ENCODE measurements around the gene KATNIP.

The KATNIP gene

DNA sequence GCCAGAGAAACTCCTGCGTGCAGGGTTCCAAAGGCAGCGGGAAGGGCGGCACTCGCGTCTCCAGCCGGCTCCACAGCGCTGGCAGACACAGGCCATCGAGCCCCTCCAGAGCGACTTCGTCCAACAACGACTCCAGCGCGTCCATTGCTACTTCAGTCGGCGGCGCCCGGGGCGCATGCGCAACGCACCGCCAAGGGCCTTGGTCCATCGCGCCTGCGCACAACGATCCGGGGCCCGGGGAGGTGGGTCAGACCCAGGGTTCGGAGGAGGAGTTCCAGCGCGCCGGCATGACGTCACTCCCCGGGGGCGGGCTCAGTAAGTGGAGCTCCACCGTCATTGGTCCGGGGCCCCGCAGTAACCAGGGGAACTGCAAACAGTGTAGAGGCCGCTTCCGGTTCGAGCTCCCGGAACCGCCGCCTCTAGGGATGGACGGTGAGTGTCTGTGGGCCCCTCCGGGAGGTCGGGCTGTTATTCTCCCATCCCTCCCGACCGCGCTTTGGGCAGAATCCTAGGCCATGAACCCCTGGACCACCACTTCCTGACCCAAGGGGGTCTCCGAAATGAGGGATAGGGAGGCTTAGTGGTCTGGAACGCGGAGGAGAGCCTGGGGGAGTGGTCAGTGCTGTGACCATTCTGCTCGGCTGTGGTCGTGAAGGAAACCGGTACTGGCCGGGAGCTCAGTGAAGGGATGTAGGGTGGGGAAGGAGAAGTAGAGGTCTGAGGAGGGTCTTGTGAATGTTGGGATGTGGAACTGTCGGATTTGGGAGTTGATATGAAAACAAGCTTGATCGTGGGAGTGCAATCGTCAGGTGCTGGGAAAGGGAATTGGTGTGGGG lies at the start of gene KATNIP, which contains the start of gene GTF3C1:
Gene KATNIP (plus strand): TSS at position 399 of the 836 bp plus-strand sequence. CDS start 27 bp downstream, at position 426.
Gene GTF3C1 (minus strand): TSS at position 168 of the 836 bp plus-strand sequence. CDS start 23 bp downstream, at position 145.
- peak; percentile 98 for DNase-seq (ENCODE audit: low read depth)

DNA sequence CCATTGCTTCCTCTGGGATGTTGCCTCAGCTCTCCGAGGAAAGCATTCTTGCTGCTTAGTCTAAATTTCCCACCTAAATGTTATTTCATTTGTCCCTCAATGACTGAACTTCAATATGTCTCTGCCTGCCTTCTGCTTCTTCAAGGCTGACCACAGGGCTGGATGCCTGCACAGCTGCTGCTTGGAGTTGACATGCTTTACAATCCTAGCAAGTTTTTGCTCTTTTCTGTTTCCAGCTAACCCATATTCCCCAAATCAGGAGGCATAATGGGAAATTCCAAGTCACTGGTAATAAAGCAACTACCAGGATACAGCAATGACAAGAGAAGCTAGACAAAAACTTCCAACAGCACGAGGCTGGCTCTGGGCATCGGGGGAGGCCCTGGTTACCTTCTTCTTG lies 49.1 kb upstream of the KATNIP start:
- no peak for DNase-seq (ENCODE audit: low read depth)

DNA sequence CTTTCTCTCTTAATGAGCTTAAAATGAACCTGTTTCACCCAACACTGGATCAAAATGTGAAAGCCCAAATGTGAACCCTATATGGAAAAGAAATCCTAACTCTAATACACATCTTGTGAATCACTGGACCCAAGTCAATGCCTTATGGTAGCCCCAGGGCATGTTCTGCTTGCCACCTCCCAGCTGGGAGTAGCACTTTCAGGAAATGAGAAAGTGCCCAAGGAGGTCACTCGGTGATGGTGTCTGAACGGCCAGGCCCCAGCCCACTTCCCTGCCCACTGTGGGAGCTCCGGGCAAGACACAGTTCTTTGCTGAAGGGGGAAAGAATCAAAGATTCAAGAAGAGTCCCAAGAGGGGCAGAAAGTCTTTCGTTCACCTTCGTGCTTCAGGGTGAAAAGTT lies 46.3 kb upstream of the KATNIP start:
- no peak for DNase-seq (ENCODE audit: low read depth)

DNA sequence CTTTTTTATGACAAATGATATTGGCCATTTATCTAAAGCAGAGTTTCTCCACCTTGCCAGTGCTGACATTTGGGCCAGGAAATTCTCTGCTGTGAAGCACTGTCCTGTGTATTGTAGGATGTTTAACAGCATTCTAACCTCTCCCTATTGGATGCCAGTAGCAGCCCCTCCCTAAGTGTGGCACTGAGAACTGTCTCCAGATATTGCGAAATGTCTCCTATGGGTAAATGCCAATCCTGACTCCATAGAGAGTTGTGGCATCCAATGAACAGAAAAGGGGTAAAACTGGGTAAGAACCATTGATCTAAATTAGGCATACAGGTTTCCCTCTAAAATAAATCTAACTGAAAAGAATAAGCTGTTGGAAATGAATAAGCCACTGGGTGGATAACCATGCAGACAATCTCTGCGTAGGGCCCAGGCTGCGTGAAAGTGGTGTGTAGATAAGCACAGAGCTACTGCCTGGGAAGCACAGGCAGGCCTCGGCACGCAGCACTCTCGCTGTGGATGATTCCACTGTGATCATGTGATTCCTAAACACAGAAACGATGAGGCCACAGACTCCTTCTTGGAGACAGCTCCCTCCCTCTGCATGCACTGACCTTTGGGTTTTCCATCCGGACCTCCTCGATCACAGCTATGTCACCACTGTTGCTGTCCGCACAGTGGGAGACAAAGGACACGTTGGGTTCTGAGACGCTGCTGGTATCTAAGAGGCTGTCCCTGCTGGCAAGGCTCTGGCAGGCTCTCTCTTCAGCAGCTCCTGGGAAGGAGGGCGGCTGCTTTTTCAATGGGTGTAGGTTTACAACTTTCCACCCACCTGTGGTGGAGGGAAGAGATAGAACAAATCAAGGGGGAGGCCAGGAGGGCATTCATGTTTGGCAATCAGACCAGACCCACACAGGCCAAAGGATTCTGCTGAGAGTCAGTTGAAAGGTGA lies 44.4 kb upstream of the KATNIP start:
- DNase-seq (ENCODE audit: low read depth), result no peak

DNA sequence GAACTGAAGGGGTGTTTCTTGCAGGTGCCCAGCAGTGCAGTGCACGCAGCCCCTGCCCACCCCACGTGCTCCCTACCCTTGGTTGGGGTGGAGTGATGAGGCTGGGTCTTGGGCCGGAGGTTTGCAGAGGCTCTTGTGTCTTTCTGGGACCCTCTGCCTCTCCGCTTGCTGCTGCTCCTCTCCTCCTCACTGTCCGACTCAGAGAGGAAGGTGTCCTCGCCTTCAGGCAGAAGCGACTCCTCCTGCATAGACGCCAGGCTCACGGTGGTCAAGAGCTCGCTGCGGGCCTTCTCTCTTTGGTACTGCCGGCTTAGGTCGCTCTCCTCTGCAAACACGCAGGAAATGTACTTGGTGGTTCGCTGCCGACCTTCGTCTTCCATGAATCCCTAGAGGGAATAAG lies 43.2 kb upstream of the KATNIP start:
- DNase-seq (ENCODE audit: low read depth), result no peak

DNA sequence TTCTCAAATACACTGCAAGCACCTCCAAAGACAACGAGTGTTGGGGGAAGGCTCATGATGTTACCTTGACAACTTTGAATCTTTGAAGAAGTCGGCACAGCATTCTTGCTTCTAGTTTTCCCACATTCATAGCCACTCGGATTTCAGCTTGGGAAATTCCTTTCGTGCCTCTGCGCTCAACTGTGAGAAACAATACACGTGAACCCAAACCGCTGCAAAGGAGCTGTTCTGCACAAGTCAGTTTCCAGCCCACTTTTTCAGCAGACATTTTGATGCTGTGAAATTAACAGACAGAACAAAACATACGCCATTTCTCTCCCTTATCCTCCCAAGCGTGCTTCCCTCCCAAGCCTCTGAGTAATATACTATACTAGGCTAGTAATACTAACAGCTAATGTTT lies 41.5 kb upstream of the KATNIP start:
- no peak for DNase-seq (ENCODE audit: low read depth)

DNA sequence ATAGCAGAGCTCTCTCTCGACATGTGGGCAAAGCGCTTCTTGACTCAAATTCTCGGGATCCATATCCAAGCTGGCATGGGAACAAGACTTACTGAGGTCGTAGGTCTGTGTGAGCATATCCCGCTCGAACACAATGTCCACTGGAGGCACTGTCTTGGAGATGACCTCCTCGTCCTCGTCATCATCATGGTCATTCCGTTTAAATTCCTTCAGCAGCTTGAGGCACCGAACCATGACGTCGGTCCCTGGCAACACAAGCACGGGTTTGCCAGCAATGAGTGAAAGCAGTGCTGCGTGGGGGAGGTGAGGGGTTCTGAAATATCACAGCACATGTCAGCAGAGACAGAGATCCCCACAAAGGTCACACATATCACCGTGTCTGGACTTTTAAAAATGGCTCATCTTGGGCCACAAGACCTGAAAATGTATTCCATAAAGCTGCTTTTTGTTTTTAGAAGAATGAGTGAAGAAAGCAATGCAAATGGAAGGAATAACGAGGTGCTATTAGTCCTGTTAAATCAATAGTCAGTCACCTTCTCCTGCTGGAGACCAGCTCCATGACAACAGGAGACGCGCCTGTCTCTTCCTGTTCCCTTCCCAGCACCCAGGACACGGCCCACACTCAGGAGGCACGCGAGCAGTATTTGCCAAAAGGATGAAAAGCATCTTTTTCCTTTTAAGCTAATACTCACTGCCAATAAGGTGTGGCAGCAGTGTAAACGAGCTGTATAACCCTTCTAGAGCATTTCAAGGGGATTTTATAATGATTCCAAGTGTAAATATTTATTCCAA lies 38.1 kb upstream of the KATNIP start:
- DNase-seq (ENCODE audit: low read depth), result no peak

DNA sequence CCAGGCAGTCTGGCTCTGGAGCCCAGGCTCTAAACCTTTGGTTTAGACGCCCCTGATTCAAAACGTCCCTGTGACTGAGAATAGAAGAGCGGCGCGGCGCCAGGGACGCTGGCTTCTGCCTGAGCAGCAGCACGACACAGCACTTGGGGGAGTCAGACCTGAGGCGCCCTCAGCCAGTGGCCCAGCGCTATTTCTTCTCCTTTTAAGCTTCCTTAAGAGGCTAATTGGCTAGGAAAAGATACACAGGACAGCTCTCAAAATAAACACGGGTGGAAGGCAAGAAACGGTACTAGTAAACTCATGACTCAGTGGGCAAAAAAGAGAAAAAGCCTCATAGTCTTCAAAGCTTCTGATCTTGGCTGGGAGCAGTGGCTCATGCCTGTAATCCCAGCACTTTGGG lies 35.1 kb upstream of the KATNIP start:
- no peak for DNase-seq (ENCODE audit: low read depth)

DNA sequence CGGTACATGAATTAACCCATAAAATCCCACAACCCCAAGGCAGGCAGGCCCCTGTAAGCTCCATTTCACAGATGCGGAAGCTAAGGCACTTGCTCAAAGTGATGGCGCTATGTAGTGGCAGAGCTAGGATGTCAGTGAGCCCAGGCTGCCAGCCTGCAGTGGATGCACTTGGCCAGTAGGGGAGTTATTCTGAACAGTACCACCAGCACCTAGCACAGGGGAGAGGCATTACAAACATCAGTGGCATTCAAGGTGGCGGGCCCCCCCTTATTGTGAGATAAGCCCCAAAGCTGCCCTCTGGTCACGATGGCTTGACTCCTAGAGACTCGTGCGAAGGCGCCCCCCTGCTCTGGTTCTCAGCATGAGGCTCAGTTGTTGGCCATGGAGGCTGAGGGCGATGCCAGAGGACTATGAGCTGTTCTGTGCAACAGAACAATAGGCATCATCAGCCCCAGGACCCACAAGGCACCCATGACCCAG lies 34.0 kb upstream of the KATNIP start:
- no peak for DNase-seq (ENCODE audit: low read depth)

DNA sequence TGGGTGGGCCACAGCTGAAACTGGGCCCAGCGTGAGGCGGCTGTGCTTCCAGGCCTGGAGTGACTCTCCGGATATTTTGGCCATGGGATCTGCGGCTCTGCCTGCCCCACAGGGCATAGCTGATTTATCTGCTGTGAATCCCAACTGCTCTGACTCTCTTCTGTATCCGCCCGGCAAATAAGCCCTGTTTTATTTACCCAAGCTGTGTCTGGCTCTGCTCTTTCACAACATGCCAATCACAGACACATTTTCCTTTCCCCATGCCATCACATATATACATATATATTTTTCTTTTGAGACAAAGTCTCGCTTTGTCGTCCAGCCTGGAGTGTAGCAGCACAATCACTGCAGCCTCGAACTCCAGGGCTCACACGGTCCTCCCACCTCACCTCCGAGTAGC lies 33.6 kb upstream of the KATNIP start:
- DNase-seq (ENCODE audit: low read depth), result no peak

DNA sequence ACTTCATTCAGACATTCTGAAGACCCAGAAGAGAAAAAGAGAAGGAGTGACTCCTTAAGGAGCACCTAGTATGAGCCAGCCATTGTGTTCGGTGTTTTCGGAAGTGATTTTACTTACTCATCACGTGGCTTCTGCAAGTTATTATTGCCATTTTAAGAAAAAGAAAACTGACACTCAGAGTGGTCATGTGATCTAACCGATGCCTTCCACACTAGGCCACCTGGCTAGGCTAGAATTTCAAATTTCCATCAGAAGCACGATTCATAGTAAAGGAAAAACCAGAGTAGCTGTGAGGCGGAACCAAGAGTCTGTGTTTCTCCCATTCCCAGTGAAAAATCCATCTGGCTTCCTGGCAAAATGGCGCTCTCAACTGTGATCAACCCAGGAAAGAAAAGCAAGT lies 32.3 kb upstream of the KATNIP start:
- no peak for DNase-seq (ENCODE audit: low read depth)

DNA sequence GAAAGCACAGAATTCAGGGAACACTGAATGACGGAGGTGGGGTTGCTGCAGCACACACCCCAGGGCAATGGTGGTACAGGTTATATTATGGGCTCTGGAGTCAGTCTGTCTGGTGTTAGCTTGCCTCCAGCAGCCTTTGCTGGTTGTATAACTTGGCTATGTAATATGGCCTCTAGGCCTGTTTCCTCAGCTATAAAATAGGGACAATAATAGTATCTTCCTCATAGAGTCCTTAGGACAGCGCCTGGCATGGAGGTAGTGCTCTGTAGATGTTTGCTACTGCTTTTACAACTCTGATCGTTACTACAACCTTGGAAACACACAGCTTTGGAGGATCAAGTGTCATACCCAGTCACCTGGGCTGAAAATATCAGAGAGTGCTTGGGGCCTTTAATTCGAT lies 31.7 kb upstream of the KATNIP start:
- no peak for DNase-seq (ENCODE audit: low read depth)

DNA sequence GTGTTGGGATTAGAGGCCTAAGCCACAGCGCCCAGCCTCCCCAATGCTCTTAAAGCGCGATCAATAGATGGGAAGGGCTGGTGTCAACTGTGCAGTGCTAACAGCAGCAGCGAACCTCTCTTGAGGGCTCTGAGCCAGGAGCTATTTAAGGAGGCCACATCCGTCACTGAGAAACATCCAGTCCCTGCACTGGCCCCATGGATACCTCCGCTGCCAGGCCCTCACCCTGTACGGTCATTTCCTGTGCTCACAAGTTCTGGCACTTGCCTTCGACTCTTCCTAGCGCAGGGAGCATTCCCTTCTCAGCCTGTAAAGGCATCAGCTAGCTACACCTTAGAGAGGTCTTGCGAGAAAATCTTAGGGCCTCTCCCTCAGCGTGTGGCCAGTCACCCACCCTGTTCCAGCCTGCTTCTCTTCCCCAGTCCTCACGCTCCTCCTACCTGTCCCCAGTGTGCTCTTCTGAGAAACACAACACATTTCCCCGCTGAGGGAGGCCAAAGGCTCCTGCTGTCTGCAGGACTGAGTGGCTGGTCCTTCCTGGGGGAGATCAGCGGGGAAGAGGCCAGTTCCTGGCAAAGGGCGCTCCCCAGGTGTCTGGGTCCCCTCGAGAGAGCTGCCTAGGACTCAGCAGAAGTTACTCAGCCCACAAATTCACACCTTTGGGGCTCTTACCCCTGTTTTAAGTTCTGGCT lies 28.8 kb upstream of the KATNIP start:
- DNase-seq (ENCODE audit: low read depth), result no peak

DNA sequence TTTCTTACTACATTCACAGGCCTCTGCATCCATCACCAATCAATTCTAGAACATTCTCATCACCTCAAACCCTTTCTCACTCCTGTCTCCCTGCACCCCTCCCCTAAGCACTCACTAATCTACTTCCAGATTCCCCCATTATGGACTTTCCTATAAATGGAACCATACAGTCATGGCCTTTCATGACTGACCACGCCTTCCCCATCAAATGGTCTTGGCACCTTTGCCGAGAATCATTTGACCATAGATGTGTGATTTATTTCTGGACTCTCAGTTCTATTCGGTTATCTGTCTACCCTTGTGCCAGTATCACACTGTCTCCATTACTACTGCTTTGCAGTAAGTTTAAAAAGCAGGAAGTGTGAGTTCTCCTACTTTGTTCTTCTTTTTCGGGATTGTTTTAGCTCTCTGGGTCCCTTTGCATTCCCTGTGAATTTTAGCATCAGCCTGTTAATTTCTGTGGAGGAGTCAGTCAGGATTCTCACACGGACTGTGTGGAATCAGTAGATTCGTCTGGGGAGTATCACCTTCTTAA lies 27.7 kb upstream of the KATNIP start:
- DNase-seq (ENCODE audit: low read depth), result no peak

DNA sequence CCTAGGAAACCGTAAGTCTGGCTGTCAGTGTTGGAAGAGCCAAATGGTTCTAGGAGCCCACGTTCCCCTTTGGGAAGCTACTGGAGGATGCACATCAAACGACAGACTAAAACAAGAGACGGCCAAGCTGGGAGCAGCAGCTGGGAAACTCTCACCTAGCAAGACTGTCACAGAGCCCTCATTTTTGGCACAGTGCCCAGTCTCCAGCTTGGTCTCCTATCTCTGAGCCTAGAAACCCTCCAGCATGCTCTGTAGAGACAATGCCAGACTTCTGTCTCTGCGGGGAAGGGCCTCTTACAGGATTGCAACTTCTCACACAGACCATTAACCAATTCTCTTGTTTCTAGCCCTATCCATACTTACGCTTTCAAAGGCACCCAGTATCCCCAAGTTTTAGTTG lies 23.8 kb upstream of the KATNIP start:
- DNase-seq (ENCODE audit: low read depth), result no peak

DNA sequence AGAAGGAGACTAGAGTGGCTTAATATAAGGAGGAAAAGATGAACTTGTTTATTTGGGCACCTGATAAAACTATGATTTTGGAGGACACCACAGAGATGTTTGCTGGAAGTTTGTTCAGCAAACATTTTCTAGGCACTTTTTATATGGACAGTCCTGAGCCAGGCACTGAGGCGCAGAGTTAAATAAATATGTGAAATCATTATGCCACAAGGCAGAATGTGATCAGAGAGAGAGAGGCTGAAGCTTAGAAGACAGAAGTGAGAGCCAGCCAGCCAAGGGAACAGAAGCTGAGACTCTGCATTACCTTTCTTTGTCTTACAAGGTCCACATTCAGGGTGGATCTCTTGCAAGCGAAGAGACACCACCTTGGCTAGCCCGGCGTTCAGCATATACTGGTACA lies 21.6 kb upstream of the KATNIP start:
- DNase-seq (ENCODE audit: low read depth), result no peak

DNA sequence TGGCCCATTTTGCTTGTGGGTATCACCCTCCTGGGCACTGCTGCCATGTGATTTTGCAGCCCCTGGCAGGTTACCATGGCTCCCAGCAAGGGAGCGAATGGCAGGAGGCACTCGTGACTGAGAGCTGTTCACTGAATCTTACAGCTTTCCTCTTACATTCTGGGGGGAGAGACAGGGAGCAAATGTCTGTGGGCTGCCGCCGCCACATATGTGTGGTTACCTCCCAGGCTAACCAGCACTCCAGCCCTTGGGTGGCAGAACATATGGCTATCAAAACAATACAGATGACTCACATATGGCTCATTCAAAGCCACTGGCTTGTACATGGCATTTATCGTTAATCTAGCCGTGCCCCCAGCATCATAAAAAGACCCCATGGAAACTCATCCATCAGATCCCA lies 20.0 kb upstream of the KATNIP start:
- DNase-seq (ENCODE audit: low read depth), result no peak

DNA sequence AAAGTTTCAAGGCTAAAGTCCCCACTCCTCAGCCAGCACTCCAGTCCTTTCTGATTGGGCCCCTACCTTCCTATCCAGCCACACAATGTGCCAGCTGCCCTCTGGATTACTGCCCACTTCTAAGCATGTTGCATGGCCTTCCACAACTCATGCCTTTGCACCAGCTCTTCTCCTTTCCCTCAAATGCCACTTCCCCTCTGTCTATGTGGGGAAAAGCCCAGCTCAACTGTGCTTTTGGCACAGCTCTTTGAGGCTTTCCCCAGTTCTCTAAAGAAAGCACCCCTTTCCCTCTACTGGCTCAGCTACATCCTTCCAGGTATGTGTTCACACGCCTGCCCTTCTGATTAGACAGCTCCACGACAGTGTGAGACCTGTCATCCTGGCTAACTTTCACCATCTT lies 18.8 kb upstream of the KATNIP start:
- no peak for DNase-seq (ENCODE audit: low read depth)

DNA sequence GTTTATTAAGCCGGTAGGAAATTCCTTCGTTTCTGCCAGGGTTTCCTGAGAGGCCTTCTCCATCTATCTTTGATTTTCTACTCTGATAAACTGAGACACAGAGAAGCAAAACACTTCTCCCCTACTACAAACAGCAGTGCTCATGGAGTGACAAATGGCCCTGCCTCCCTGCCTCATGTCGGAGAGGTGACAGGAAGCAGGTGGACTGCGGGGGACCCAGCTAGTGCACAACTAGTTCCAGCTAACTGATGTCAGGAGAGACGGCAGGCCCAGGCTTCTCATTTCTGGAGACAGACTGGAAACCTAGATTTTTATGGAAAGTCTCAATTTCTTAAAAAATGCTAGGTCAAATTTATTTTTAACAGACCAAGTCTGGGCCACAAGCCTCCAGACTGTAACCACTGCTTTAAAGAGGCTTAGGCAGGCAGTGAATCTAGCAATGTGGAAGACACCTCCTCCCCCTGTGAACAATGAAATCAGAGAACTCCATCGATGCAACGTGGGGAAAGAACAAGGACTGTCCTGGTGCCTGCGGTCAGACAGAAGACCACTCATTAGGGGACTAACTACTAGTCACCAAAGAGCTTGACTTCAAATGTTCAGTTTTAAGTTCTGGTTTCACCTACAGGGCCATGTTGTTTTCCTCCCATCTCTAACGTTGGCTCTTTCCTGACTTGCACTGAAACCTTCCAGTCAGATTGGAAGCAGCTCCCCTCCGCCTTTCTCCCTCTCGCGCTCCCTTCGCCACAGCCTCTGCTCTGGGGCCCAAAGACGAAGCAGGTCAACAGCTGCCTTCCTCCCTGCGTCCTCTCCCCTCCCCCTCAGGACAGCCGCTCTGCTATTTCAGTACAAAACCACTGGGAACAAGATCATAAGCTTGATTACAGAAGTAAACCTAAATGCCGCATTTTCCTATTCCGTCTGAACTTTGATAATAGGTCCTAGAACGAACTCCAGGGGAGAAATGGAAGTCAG lies 17.8 kb upstream of the KATNIP start:
- no peak for DNase-seq (ENCODE audit: low read depth)

DNA sequence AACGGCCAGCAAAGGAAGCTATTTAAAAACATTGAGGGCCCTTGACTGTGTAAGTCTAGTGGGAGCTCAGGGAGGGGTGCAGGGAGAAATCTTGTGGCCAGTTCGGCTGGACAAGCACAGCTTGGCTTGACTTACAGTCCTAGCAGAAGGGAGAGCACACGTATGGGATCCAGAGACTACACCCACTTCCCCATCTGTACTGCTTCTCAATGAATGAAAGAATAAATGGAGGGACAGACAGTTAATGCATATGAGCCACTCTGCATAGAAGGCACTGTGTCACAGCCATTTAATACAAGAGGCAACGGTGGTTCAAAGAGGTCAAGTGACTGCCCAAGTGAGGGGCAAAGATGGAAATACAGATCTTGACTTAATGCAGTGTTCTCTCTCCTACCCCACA lies 15.7 kb upstream of the KATNIP start:
- DNase-seq (ENCODE audit: low read depth), result no peak

Measured in fibroblast of the conjunctiva (primary cell).